HepG2 (cell line): Measurements from ENCODE around the gene FAAP100. TPM values are rescaled to one million over a fixed set of nuclear protein-coding genes. Genes with fewer than 3 reads are reported as not detected.
A peak's percentile ranks its signal among the peaks of the same experiment; 100 is the strongest.

Experiments
- CBFB ChIP-seq: sonication (generic); formaldehyde crosslinking; IDR thresholded peaks from 2 replicates; pipeline ENCODE4 v1.4.0; 2020; ENCODE audit warnings: missing genetic modification reagents
- CBX5 ChIP-seq: sonication (generic); formaldehyde crosslinking; IDR thresholded peaks from 2 replicates; pipeline ENCODE4 v1.4.0; 2020; ENCODE audit warnings: missing genetic modification reagents, borderline replicate concordance
- HOXA7 ChIP-seq: sonication (generic); formaldehyde crosslinking; IDR thresholded peaks from 2 replicates; pipeline ENCODE4 v1.8.1; 2022; ENCODE audit warnings: mild to moderate bottlenecking, missing genetic modification reagents, moderate library complexity
- IRX3 ChIP-seq: sonication (generic); formaldehyde crosslinking; IDR thresholded peaks from 2 replicates; pipeline ENCODE4 v1.8.1; 2023; ENCODE audit warnings: mild to moderate bottlenecking, low read depth, missing genetic modification reagents, borderline replicate concordance
- KDM4B ChIP-seq: sonication (generic); formaldehyde crosslinking; IDR thresholded peaks from 2 replicates; pipeline ENCODE4 v1.4.0; 2020; ENCODE audit warnings: missing genetic modification reagents
- MED13 ChIP-seq: sonication (generic); formaldehyde crosslinking; IDR thresholded peaks from 2 replicates; pipeline ENCODE4 v1.5.0; 2020; ENCODE audit warnings: missing genetic modification reagents
- NCOA1 ChIP-seq: sonication (generic); formaldehyde crosslinking; IDR thresholded peaks from 2 replicates; pipeline ENCODE4 v1.9.0; 2021; ENCODE audit warnings: missing genetic modification reagents
- RFX3 ChIP-seq: IDR thresholded peaks from 2 replicates; pipeline ENCODE4 v1.6.1; 2016; ENCODE audit warnings: missing biosample characterization, missing genetic modification reagents
- ZNF354B ChIP-seq: sonication (generic); formaldehyde crosslinking; IDR thresholded peaks from 2 replicates; pipeline ENCODE4 v1.8.0; 2022; ENCODE audit warnings: mild to moderate bottlenecking, missing genetic modification reagents
- ZNF839 ChIP-seq: sonication (generic); formaldehyde crosslinking; IDR thresholded peaks from 2 replicates; pipeline ENCODE4 v1.4.0; 2020; ENCODE audit warnings: missing genetic modification reagents, mild to moderate bottlenecking, borderline replicate concordance
- ZNF841 ChIP-seq: sonication (generic); formaldehyde crosslinking; IDR thresholded peaks from 2 replicates; pipeline ENCODE4 v1.8.1; 2023; ENCODE audit warnings: missing genetic modification reagents, borderline replicate concordance
- ZNF891 ChIP-seq: sonication (generic); formaldehyde crosslinking; IDR thresholded peaks from 2 replicates; pipeline ENCODE4 v1.5.0; 2020; ENCODE audit warnings: mild to moderate bottlenecking, missing genetic modification reagents
- ZSCAN30 ChIP-seq: sonication (generic); formaldehyde crosslinking; IDR thresholded peaks from 2 replicates; pipeline ENCODE4 v1.5.0; 2020; ENCODE audit warnings: mild to moderate bottlenecking, missing genetic modification reagents
- ZSCAN9 ChIP-seq: IDR thresholded peaks from 2 replicates; pipeline ENCODE4 v1.6.1; 2016; ENCODE audit warnings: borderline replicate concordance
- polyA plus RNA-seq, 8 experiments: library from polyadenylated mRNA; depleted of rRNA in 3 of 8; stranded (reverse) in 7 of 8; unstranded in 1 of 8; fragments of >200 nt; fragmentation: Illumina TruSeq in 4 of 8; extraction: Trizol in 4 of 8; gene quantifications; 2 replicates each; pipeline versions ENCODE4 v1.2.1 to v1.2.3, GENCODE V29; 2011 to 2016; ENCODE audit warnings: low read depth in 4 of 8, missing spikeins in 1 of 8, mixed read lengths in 1 of 8; ENCODE audit not compliant: insufficient read depth in 1 of 8
- total RNA-seq, 5 experiments: library from RNA; depleted of rRNA; stranded (reverse); fragments of >200 nt; fragmentation: Illumina TruSeq; extraction: Trizol; gene quantifications; 2 replicates each; pipeline ENCODE4 v1.2.3, GENCODE V29; 2016; ENCODE audit warnings: low read depth in 1 of 5
- TF ChIP-seq, protein P1 (sequence below): sonication (generic); formaldehyde crosslinking; IDR thresholded peaks from 2 replicates; pipeline ENCODE4 v1.4.0; 2020; ENCODE audit warnings: mild to moderate bottlenecking, missing genetic modification reagents
- TF ChIP-seq, protein P2 (sequence below): IDR thresholded peaks from 2 replicates; pipeline ENCODE4 v1.6.1; 2016; ENCODE audit warnings: low read depth, borderline replicate concordance
- TF ChIP-seq, protein P3 (sequence below): sonication (generic); formaldehyde crosslinking; IDR thresholded peaks from 2 replicates; pipeline ENCODE4 v1.5.0; 2020; ENCODE audit warnings: mild to moderate bottlenecking, missing genetic modification reagents, borderline replicate concordance
- TF ChIP-seq, protein P4 (sequence below): sonication (generic); formaldehyde crosslinking; IDR thresholded peaks from 2 replicates; pipeline ENCODE4 v1.4.0; 2020; ENCODE audit warnings: low read depth, mild to moderate bottlenecking, missing genetic modification reagents
- TF ChIP-seq, protein P5 (sequence below): sonication (generic); formaldehyde crosslinking; IDR thresholded peaks from 2 replicates; pipeline ENCODE4 v1.5.0; 2020; ENCODE audit warnings: missing genetic modification reagents
- TF ChIP-seq, protein P6 (sequence below): sonication (generic); formaldehyde crosslinking; IDR thresholded peaks from 2 replicates; pipeline ENCODE4 v1.4.0; 2020; ENCODE audit warnings: missing genetic modification reagents
- TF ChIP-seq, protein P7 (sequence below): IDR thresholded peaks from 2 replicates; pipeline ENCODE4 v1.6.1; 2016; ENCODE audit warnings: control low read depth

The FAAP100 gene
- total and polyA plus RNA-seq, 2 of the 13 experiments (the other 11 are each of a cell fraction or from before 2014, with no cell fraction given): 7.6 to 20.8 TPM

DNA sequence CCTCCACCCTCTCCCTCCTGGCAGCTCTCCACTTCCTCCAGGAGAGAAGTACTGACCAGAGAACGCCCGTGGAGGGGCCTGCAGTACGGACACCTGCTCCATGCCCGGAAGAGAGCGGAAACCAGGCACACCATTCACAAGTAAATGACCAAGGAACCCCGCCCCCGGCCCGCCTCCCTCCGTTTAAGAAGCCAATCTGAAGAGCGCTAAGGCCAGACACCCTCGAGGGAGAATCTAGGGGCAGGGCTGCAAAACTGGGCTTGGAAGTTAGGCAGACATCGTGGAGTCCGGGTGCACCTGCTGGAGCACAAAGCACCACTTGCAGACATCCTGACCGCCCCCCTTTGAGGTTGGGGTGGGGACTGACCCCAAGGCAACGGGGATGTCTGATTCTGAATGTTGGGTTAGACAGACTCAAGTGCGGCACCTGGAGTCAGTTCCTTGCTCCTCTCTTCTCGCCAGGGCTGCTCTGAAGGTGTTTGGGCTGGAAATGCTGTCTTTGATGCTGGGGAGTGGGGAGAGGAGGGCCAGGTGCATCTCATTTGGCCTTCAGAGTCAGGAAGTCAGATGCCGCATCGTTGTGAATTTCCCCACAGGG is 964 bp upstream of the FAAP100 start (continued):
- TF ChIP-seq IRX3: no peak
- no peak for TF ChIP-seq ZSCAN30
- TF ChIP-seq ZSCAN9 (CRISPR knock-in tag): no peak
- TF ChIP-seq, protein P1, sequence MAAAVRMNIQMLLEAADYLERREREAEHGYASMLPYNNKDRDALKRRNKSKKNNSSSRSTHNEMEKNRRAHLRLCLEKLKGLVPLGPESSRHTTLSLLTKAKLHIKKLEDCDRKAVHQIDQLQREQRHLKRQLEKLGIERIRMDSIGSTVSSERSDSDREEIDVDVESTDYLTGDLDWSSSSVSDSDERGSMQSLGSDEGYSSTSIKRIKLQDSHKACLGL: no peak
- TF ChIP-seq, protein P2, sequence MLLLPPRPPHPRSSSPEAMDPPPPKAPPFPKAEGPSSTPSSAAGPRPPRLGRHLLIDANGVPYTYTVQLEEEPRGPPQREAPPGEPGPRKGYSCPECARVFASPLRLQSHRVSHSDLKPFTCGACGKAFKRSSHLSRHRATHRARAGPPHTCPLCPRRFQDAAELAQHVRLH (CRISPR knock-in tag): no peak
- TF ChIP-seq ZNF839 (CRISPR knock-in tag): no peak
- TF ChIP-seq, protein P3, sequence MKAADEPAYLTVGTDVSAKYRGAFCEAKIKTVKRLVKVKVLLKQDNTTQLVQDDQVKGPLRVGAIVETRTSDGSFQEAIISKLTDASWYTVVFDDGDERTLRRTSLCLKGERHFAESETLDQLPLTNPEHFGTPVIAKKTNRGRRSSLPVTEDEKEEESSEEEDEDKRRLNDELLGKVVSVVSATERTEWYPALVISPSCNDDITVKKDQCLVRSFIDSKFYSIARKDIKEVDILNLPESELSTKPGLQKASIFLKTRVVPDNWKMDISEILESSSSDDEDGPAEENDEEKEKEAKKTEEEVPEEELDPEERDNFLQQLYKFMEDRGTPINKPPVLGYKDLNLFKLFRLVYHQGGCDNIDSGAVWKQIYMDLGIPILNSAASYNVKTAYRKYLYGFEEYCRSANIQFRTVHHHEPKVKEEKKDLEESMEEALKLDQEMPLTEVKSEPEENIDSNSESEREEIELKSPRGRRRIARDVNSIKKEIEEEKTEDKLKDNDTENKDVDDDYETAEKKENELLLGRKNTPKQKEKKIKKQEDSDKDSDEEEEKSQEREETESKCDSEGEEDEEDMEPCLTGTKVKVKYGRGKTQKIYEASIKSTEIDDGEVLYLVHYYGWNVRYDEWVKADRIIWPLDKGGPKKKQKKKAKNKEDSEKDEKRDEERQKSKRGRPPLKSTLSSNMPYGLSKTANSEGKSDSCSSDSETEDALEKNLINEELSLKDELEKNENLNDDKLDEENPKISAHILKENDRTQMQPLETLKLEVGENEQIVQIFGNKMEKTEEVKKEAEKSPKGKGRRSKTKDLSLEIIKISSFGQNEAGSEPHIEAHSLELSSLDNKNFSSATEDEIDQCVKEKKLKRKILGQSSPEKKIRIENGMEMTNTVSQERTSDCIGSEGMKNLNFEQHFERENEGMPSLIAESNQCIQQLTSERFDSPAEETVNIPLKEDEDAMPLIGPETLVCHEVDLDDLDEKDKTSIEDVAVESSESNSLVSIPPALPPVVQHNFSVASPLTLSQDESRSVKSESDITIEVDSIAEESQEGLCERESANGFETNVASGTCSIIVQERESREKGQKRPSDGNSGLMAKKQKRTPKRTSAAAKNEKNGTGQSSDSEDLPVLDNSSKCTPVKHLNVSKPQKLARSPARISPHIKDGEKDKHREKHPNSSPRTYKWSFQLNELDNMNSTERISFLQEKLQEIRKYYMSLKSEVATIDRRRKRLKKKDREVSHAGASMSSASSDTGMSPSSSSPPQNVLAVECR: no peak
- no peak for TF ChIP-seq RFX3 (CRISPR knock-in tag)
- no peak for TF ChIP-seq ZNF841 (CRISPR knock-in tag)
- TF ChIP-seq, protein P4, sequence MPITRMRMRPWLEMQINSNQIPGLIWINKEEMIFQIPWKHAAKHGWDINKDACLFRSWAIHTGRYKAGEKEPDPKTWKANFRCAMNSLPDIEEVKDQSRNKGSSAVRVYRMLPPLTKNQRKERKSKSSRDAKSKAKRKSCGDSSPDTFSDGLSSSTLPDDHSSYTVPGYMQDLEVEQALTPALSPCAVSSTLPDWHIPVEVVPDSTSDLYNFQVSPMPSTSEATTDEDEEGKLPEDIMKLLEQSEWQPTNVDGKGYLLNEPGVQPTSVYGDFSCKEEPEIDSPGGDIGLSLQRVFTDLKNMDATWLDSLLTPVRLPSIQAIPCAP: no peak
- no peak for TF ChIP-seq MED13 (CRISPR knock-in tag)
- TF ChIP-seq ZNF354B (CRISPR knock-in tag): no peak
- TF ChIP-seq, protein P5, sequence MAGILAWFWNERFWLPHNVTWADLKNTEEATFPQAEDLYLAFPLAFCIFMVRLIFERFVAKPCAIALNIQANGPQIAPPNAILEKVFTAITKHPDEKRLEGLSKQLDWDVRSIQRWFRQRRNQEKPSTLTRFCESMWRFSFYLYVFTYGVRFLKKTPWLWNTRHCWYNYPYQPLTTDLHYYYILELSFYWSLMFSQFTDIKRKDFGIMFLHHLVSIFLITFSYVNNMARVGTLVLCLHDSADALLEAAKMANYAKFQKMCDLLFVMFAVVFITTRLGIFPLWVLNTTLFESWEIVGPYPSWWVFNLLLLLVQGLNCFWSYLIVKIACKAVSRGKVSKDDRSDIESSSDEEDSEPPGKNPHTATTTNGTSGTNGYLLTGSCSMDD (CRISPR knock-in tag): no peak
- no peak for TF ChIP-seq CBFB (CRISPR knock-in tag)
- TF ChIP-seq, protein P6, sequence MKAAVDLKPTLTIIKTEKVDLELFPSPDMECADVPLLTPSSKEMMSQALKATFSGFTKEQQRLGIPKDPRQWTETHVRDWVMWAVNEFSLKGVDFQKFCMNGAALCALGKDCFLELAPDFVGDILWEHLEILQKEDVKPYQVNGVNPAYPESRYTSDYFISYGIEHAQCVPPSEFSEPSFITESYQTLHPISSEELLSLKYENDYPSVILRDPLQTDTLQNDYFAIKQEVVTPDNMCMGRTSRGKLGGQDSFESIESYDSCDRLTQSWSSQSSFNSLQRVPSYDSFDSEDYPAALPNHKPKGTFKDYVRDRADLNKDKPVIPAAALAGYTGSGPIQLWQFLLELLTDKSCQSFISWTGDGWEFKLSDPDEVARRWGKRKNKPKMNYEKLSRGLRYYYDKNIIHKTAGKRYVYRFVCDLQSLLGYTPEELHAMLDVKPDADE (CRISPR knock-in tag): no peak
- TF ChIP-seq CBX5: no peak
- TF ChIP-seq HOXA7 (CRISPR knock-in tag): no peak
- 0 out of 2 replicates have a peak, but pooled peaks have one; percentile 14 for TF ChIP-seq NCOA1 (CRISPR knock-in tag)
- no peak for TF ChIP-seq ZNF891 (CRISPR knock-in tag)
- TF ChIP-seq, protein P7, sequence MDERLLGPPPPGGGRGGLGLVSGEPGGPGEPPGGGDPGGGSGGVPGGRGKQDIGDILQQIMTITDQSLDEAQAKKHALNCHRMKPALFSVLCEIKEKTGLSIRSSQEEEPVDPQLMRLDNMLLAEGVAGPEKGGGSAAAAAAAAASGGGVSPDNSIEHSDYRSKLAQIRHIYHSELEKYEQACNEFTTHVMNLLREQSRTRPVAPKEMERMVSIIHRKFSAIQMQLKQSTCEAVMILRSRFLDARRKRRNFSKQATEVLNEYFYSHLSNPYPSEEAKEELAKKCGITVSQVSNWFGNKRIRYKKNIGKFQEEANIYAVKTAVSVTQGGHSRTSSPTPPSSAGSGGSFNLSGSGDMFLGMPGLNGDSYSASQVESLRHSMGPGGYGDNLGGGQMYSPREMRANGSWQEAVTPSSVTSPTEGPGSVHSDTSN (CRISPR knock-in tag): no peak
- TF ChIP-seq KDM4B (CRISPR knock-in tag): peak; percentile 13; the same call in 1 of the 2 replicates
